Measurements from ENCODE around the gene KLF11.
A peak's percentile ranks its signal among the peaks of the same experiment; 100 is the strongest.
"Not testable (repeated sequence)": the region's sequence is repeated elsewhere in the genome, so short reads cannot be mapped to it uniquely, and the experiment has no call there.

Gene KLF11

GRCh38 chr2:10027660-10028330, 15.6 kb upstream of the KLF11 start:
- no peak for DNase-seq

- DNase-seq = no peak
Measured at GRCh38 chr2:10028407-10028987, 14.9 kb upstream of the KLF11 start.

GRCh38 chr2:10028988-10029874, 14.1 kb upstream of the KLF11 start:
- DNase-seq = no peak

- no peak for DNase-seq
Measured at GRCh38 chr2:10029875-10030223, 13.5 kb upstream of the KLF11 start.

GRCh38 chr2:10030311-10030736, 13.0 kb upstream of the KLF11 start:
- DNase-seq = peak; percentile 40

- DNase-seq = not testable (repeated sequence)
Measured at GRCh38 chr2:10030798-10031197, 12.6 kb upstream of the KLF11 start.

GRCh38 chr2:10031886-10032745, 11.2 kb upstream of the KLF11 start:
- DNase-seq = no peak

GRCh38 chr2:10032746-10033105, 10.6 kb upstream of the KLF11 start:
- DNase-seq = no peak

- no peak for DNase-seq
Measured at GRCh38 chr2:10033251-10034006, 9.9 kb upstream of the KLF11 start.

- no peak for DNase-seq
Measured at GRCh38 chr2:10034333-10035052, 8.9 kb upstream of the KLF11 start.

GRCh38 chr2:10035053-10035422, 8.3 kb upstream of the KLF11 start:
- DNase-seq = no peak

GRCh38 chr2:10035633-10036032, 7.7 kb upstream of the KLF11 start:
- DNase-seq = no peak

- DNase-seq = no peak
Measured at GRCh38 chr2:10036095-10036884, 7.1 kb upstream of the KLF11 start.

GRCh38 chr2:10038123-10038522, 5.2 kb upstream of the KLF11 start:
- no peak for DNase-seq

- no peak for DNase-seq
Measured at GRCh38 chr2:10038716-10039115, 4.6 kb upstream of the KLF11 start.

- no peak for DNase-seq
Measured at GRCh38 chr2:10039658-10040410, 3.5 kb upstream of the KLF11 start.

GRCh38 chr2:10041711-10042110, 1.6 kb upstream of the KLF11 start:
- DNase-seq = no peak

GRCh38 chr2:10042301-10043161, 819 bp upstream of the KLF11 start:
- peak; percentile 39 for DNase-seq

Measured in NCI-H774 (cell line).